HCT116 (cell line): Measurements from ENCODE around the gene GIMAP4. TPM values are rescaled to one million over a fixed set of nuclear protein-coding genes. Genes with fewer than 3 reads are reported as not detected.

Experiments
- total RNA-seq: library from RNA; stranded (reverse); gene quantifications from one replicate; pipeline ENCODE4 v1.2.1, GENCODE V29; 2021; ENCODE audit not compliant: unreplicated experiment

GIMAP4 gene
- total RNA-seq, 1 experiment from 2014 or later, result 0.49 TPM

Other genes with a start within 250 kb of the GIMAP4 start
- gene LRRC61, start 244.0 kb upstream of the GIMAP4 start, total RNA-seq, result 12.0 TPM
- gene ACTR3C, start 243.8 kb upstream of the GIMAP4 start, total RNA-seq, result 2.0 TPM
- 2.1 TPM for gene RARRES2, start 225.8 kb upstream of the GIMAP4 start, total RNA-seq
- 106 TPM for gene REPIN1, start 198.6 kb upstream of the GIMAP4 start, total RNA-seq
- gene ZNF775, start 188.1 kb upstream of the GIMAP4 start, total RNA-seq, result 4.5 TPM
- gene GIMAP8, start 116.8 kb upstream of the GIMAP4 start, total RNA-seq, result 0.15 TPM
- gene GIMAP7, start 52.5 kb upstream of the GIMAP4 start, total RNA-seq, result 0.25 TPM
- 0.12 TPM for gene GIMAP6, start 65.0 kb downstream of the GIMAP4 start, total RNA-seq
- gene GIMAP2, start 118.3 kb downstream of the GIMAP4 start, total RNA-seq, result not detected
- 0.10 TPM for gene GIMAP1, start 149.2 kb downstream of the GIMAP4 start, total RNA-seq
- 0.57 TPM for gene GIMAP5, start 170.0 kb downstream of the GIMAP4 start, total RNA-seq
- 0.42 TPM for gene TMEM176B, start 233.0 kb downstream of the GIMAP4 start, total RNA-seq
- not detected for gene TMEM176A, start 233.4 kb downstream of the GIMAP4 start, total RNA-seq